Measurements from ENCODE around the gene PRR20G. TPM values are rescaled to one million over a fixed set of nuclear protein-coding genes. Genes with fewer than 3 reads are reported as not detected.

The PRR20G gene
- total RNA-seq, 1 donor = not detected

DNA sequence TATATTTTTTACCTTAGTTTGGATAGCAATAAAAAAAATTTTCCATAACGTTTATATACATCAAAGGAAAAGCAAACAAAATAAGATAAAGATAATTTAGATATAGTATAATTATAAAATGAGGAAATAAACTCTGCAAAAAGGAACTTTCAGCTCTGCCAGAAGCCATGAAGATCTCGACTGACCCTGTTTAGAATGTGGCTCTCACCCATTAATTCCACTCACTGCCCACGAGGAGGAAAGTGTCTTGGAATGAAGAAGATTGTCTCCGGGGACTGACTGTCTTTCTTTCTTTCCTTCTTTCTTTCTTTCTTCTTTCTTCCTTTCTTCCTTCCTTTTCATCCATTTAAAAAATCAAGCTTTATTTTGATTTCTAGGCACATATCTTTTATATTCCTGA, 20.1 kb upstream of the PRR20G start:
- no peaks in the 10 kb centered on the region for H3K4me1 ChIP-seq (ENCODE audit: insufficient read depth, low read length)

DNA sequence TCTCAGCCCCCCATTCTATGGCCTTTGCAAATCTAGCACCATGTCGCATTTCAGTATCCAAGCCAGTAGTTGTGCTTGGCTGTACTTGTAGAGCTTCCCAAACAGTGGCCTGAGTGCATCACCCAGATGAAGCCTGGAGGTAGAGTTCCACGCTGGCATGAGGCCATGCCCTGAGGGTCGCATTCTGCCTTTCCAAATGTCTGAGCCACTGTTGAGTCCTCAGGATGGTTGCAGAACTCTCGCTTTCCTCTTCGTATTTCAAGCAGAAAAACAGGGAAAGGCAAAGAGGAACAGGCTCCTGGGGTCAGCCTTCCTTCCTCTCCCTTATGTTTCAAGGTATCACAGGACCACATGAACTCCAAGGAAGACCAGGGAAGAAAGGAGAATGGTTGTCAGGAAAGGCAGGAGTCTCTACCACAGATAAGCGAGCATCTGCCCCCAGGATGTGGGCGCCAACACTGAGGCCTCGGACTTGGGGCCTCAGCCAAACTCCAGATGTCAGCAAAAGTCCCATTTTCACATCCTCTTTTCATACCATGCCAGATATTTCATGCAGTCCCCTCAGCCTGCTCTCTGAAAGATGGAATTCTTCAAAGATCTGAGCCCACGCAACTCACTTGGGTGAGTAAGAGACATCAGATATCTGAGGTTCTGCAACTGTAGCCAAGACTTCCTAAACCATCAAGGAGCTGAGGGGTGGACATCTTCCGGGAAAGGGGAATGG, 19.4 kb upstream of the PRR20G start:
- Histone ChIP-seq H4K20me1 (ENCODE audit: insufficient read depth, low read length) (no peaks in the 10 kb centered on the region), H3K27ac (ENCODE audit: low read depth, low read length) (no peak overlapping the region), H3K36me3 (ENCODE audit: insufficient read depth, low read length) (no peaks in the 10 kb centered on the region), H2AFZ (ENCODE audit: low read length) (no peak overlapping the region), H3K4me3 (ENCODE audit: insufficient read depth, low read length) (no peak overlapping the region), H3K4me2 (ENCODE audit: insufficient read depth, low read length) (no peak overlapping the region), H3K27me3 (ENCODE audit: insufficient read depth, low read length) (peaks cover 5% of the 10 kb centered on the region), H3K9me3 (ENCODE audit: low read depth, low read length) (no peaks in the 10 kb centered on the region), H3K4me1 (ENCODE audit: insufficient read depth, low read length) (no peaks in the 10 kb centered on the region), H3K79me2 (ENCODE audit: insufficient read depth, low read length) (no peaks in the 10 kb centered on the region)
- DNase-seq (ENCODE audit: insufficient read length, low spot score, missing footprints) = peak; percentile 77
- TF ChIP-seq CTCF (IDR thresholded peaks at IDR 0.05; ENCODE audit: extremely low read depth, low read depth, low read length) = no peak

More for the DNA sequence above, 20.1 kb upstream of the PRR20G start:
- DNase-seq (ENCODE audit: insufficient read length, low spot score, missing footprints) = no peak
- H3K27me3 ChIP-seq (ENCODE audit: insufficient read depth, low read length) = peaks cover 8% of the 10 kb centered on the region
- H4K20me1 ChIP-seq (ENCODE audit: insufficient read depth, low read length) = no peaks in the 10 kb centered on the region
- H3K4me2 ChIP-seq (ENCODE audit: insufficient read depth, low read length) = no peak overlapping the region
- TF ChIP-seq CTCF (IDR thresholded peaks at IDR 0.05; ENCODE audit: extremely low read depth, low read depth, low read length) = no peak
- no peak overlapping the region for H3K4me3 ChIP-seq (ENCODE audit: insufficient read depth, low read length)
- no peak overlapping the region for H3K27ac ChIP-seq (ENCODE audit: low read depth, low read length)
- no peaks in the 10 kb centered on the region for H3K79me2 ChIP-seq (ENCODE audit: insufficient read depth, low read length)
- H3K36me3 ChIP-seq (ENCODE audit: insufficient read depth, low read length) = no peaks in the 10 kb centered on the region
- H3K9me3 ChIP-seq (ENCODE audit: low read depth, low read length) = no peaks in the 10 kb centered on the region
- H2AFZ ChIP-seq (ENCODE audit: low read length) = no peak overlapping the region

DNA sequence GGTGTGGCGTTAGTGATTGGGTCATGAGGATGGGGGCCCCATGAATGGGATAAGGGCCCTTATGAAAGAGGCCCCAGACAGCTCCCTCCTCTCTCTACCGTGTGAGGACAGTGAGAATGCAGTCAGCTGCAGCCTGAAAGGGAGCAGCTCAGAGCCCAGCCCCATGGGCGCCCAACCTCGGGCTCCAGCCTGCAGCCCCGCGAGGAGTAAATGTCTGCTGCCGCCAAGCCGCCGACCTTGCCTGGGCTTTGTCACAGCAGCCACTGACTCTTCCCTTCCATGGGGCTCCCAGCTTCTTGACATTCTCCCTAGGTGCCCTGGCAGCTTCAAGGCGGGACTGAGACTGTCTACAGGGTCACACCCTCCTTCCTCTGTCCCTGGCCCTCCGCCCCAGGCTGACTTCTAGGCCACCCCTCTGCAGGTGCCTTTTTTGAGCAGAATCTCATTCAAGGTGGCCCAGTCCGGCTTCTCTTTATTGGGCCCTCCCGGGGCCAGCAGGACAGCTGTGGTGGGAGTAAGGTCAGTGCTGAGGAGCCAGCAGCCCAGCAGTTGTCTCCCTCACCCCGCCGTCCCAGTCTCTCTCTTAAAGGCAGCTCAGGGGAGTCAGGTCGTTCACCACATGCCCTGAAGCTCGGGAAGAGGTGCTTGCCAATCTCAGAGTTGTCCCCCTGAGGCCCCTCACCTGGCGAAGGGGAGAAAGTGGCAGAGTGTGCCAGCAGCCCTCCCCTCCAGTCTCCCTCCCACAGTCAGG, 18.7 kb upstream of the PRR20G start:
- Histone ChIP-seq H2AFZ (ENCODE audit: low read length) (no peak overlapping the region), H3K27ac (ENCODE audit: low read depth, low read length) (no peak overlapping the region), H3K27me3 (ENCODE audit: insufficient read depth, low read length) (peaks cover 5% of the 10 kb centered on the region), H3K4me3 (ENCODE audit: insufficient read depth, low read length) (no peak overlapping the region), H3K4me2 (ENCODE audit: insufficient read depth, low read length) (no peak overlapping the region), H3K9me3 (ENCODE audit: low read depth, low read length) (no peaks in the 10 kb centered on the region), H4K20me1 (ENCODE audit: insufficient read depth, low read length) (no peaks in the 10 kb centered on the region), H3K36me3 (ENCODE audit: insufficient read depth, low read length) (no peaks in the 10 kb centered on the region), H3K79me2 (ENCODE audit: insufficient read depth, low read length) (no peaks in the 10 kb centered on the region), H3K4me1 (ENCODE audit: insufficient read depth, low read length) (no peaks in the 10 kb centered on the region)
- TF ChIP-seq CTCF (IDR thresholded peaks at IDR 0.05; ENCODE audit: extremely low read depth, low read depth, low read length) = no peak
- DNase-seq (ENCODE audit: insufficient read length, low spot score, missing footprints) = no peak

- Histone ChIP-seq H3K9me3 (ENCODE audit: low read depth, low read length) (no peaks in the 10 kb centered on the region), H3K4me1 (ENCODE audit: insufficient read depth, low read length) (no peaks in the 10 kb centered on the region), H3K27me3 (ENCODE audit: insufficient read depth, low read length) (peaks cover 5% of the 10 kb centered on the region), H3K79me2 (ENCODE audit: insufficient read depth, low read length) (no peaks in the 10 kb centered on the region), H3K27ac (ENCODE audit: low read depth, low read length) (no peak overlapping the region), H2AFZ (ENCODE audit: low read length) (no peak overlapping the region), H3K4me2 (ENCODE audit: insufficient read depth, low read length) (no peak overlapping the region), H3K36me3 (ENCODE audit: insufficient read depth, low read length) (no peaks in the 10 kb centered on the region), H3K4me3 (ENCODE audit: insufficient read depth, low read length) (no peak overlapping the region), H4K20me1 (ENCODE audit: insufficient read depth, low read length) (no peaks in the 10 kb centered on the region)
- no peak for TF ChIP-seq CTCF (IDR thresholded peaks at IDR 0.05; ENCODE audit: extremely low read depth, low read depth, low read length)
- DNase-seq (ENCODE audit: insufficient read length, low spot score, missing footprints) = no peak
Measured at GRCh38 chr3:127305499-127306060, 17.7 kb upstream of the PRR20G start.

Data from osteoblast (primary cell).